Pons (tissue), 1 donor: ENCODE data around the gene PTAR1.
A peak's percentile ranks its signal among the peaks of the same experiment; 100 is the strongest.

Experiments used
- DNase-seq: peaks from one replicate; pipeline ENCODE4 v3.0.0-alpha.2; 2016; ENCODE audit warnings: low spot score

Gene PTAR1

DNA sequence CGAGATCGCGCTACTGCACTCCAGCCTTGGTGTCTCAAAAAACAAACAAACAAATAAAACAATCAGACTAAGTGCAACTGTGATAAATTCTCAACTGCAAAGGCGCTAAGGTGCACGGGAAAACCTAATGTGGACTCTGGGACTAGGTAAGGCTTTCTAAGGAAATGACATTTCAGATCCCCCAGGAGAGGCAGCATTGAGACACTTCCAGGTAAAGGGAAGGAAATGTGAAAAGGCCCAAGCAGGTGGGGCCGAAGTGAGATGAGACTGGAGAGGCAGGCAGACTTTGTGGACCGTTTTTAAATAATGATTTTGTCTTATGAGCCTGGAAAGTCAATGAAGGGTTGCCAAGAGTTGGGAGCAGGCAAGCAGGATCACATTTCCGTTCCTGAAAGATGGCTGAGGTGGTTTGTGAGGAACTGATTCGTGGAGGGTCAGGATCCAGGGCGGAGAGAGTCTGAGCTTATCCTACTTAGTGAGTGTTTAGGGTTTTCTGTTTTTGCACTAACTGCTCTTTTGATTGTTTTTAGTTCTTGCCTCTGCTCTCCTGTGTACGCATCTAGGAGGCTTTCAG, 85.6 kb downstream of the PTAR1 start:
- no peak for DNase-seq

DNA sequence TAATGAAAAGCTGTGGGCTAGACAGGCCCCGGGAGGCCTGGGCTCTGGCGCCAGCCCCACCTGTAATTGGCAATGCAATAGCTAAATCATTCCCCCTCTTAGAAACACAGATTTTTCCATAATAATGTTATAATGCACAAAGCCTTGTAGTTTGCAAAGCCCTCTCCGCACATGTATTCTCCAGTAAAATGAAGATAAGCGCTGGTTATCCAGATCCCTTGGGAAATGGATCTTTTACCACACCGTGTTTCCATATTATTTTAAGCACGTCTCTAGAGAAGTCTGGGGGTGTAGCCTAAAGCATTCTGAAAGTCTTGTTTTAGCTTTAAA, 86.5 kb downstream of the PTAR1 start:
- no peak for DNase-seq

GRCh38 chr9:69672596-69673310, 87.1 kb downstream of the PTAR1 start:
- DNase-seq, result peak; percentile 83

DNA sequence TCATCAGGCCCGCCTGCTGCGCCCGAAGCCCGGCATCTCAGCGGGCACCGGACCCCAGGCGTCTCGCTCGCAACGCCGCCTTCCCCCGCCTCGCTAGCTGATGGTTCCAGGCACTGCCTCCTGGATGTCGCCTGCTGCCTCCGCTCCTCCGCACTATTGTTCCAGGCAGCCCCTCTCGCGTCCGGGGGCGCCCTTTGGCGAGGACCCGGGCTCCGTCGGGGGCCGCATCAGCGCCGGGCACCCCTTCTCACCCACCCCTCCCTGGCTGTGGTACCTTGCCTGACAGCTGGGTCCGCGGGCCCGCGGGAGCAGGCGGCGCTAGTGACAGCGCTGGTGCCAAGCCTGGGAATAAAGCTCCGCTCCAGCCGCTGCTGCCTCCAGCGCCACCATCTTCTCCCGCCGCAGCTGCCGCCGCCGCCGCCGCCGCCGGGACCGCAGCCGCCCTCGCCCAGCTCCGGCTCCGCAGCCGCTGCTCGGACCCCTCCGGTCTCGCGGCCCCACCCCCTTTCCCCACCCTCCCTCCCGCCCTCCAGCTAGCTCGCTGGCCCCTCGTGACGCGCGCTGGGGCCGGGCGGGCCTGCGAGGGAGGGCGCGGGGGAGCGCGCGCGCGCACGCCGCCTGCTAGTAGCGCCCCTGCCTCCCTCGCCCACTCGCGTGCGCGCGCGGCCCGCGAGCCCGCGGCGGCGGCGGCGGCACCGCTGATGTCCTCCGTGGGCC, 87.8 kb downstream of the PTAR1 start, which contains the start of gene APBA1:
Gene APBA1, minus strand, starts transcription at position 493 of the 717 bp plus-strand sequence.
- DNase-seq, result peak; percentile 86

- peak; percentile 80 for DNase-seq
These were observed 88.4 kb downstream of the PTAR1 start for GRCh38 chr9:69671311-69671878.

- DNase-seq, result no peak
These were observed 92.5 kb downstream of the PTAR1 start for GRCh38 chr9:69667306-69667705.

DNA sequence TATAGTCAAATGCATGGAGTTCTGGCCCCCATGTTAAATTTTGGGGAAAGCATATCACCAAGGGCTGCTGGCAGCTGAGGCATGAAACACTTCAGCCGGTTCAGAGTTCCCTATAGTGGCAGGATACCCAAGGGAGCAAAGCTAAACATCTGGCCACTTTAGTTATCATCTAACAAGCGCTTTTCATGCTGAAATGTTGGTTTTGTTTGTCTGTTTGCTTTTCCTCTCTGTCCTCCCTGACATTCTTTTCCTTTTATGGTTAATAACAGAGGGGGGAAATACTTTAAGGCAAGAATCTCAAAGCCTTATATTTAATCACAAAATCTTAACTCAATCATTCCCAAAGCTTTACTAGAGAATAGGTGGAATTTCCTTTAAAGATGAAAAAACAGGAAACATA, 99.5 kb downstream of the PTAR1 start:
- no peak for DNase-seq
